ENCODE measurements around the gene NPFFR2. TPM values are rescaled to one million over a fixed set of nuclear protein-coding genes. Genes with fewer than 3 reads are reported as not detected.
"Not testable (repeated sequence)": the region's sequence is repeated elsewhere in the genome, so short reads cannot be mapped to it uniquely, and the experiment has no call there.

The NPFFR2 gene
- polyA plus RNA-seq, 2 donors: not detected

DNA sequence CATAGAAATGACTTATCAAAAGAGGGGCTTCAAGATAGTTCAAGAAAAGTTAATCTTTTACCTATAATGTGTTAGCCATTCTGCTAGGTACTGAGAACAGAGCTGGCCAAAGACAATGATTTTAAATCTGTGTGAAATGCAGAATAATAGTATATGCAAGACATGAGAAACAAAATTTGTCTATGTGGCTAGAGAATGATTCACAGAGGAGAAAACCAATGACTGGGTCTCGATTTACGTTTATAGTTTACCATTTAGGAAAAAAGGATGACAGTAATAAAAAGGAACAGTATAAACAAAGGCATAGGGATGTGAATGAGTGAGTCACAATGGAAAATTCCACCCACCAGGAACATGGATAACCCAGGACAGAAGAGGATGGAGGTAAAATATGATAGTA, 31.9 kb downstream of the NPFFR2 start:
- H3K9me3 ChIP-seq (ENCODE audit: control insufficient read depth in 2 of 2, insufficient read depth in 1 of 2, low read depth in 1 of 2, low read length in 1 of 2): peaks cover 0 to 3% of the 10 kb centered on the region in 2 donors
- H3K4me3 ChIP-seq (ENCODE audit: low read depth in 1 of 2, low read length in 2 of 2): no peak overlapping the region
- 77 to 90% methylated on average over 2 of the region's 2 CpGs for WGBS, 2 donors
- no peaks in the 10 kb centered on the region for H3K27me3 ChIP-seq (ENCODE audit: control insufficient read depth in 1 of 2, insufficient read depth in 2 of 2, low read length in 2 of 2)
- no peaks in the 10 kb centered on the region for H3K4me1 ChIP-seq (ENCODE audit: control insufficient read depth in 2 of 2, insufficient read depth in 2 of 2, low read length in 1 of 2)
- H3K36me3 ChIP-seq (ENCODE audit: control insufficient read depth in 2 of 2, insufficient read depth in 2 of 2, low read length in 1 of 2): no peaks in the 10 kb centered on the region
- H3K27ac ChIP-seq (ENCODE audit: low read depth in 2 of 2, low read length in 1 of 2): no peak overlapping the region

DNA sequence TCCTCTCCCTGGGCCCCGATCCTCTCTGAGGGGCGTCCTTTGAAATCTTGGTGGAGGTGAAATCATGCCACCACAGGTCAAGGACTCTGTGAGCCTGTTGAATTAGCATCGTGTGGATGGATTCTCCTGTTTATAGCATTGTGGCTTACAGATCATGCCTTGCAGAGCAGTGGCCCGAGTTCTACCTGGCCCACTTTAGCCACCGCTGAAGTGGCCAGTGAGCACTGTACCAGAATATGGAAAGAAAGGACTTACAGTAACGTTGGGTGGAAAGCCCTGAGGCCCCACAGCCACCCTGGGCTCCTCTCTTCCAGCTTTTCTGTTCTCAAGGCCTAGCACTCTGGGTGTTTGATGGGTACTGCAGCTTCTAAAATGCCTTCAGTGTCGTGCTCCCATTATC, 35.3 kb downstream of the NPFFR2 start:
- Histone ChIP-seq H3K9me3 (ENCODE audit: control insufficient read depth in 2 of 2, insufficient read depth in 1 of 2, low read depth in 1 of 2, low read length in 1 of 2) (peaks cover 0 to 3% of the 10 kb centered on the region in 2 donors), H3K4me1 (ENCODE audit: control insufficient read depth in 2 of 2, insufficient read depth in 2 of 2, low read length in 1 of 2) (no peaks in the 10 kb centered on the region), H3K36me3 (ENCODE audit: control insufficient read depth in 2 of 2, insufficient read depth in 2 of 2, low read length in 1 of 2) (no peaks in the 10 kb centered on the region), H3K4me3 (ENCODE audit: low read depth in 1 of 2, low read length in 2 of 2) (no peak overlapping the region), H3K27ac (ENCODE audit: low read depth in 2 of 2, low read length in 1 of 2) (no peak overlapping the region), H3K27me3 (ENCODE audit: control insufficient read depth in 1 of 2, insufficient read depth in 2 of 2, low read length in 2 of 2) (no peaks in the 10 kb centered on the region)
- WGBS, 2 donors: 67 to 70% methylated on average over 7 of the region's 7 CpGs

DNA sequence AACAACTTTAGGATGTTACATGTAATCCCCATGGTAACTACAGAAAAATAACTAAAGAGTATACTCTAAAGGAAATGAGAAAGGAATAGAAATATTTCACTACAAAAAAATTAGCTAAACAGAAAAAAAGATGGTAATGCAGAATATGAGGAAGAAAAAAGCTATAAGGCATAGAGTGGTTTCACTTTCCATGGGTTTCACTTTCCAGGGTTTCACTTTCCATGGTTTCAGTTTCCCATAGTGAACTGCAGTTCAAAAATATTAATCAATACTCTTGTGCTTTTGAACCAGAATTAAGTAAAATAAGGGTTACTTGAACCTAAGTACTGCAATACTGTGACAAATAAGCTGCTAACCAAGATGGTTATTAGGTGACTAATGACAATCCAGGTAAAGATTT, 42.0 kb downstream of the NPFFR2 start:
- Histone ChIP-seq H3K4me3 (ENCODE audit: low read depth in 1 of 2, low read length in 2 of 2) (no peak overlapping the region), H3K4me1 (ENCODE audit: control insufficient read depth in 2 of 2, insufficient read depth in 2 of 2, low read length in 1 of 2) (no peaks in the 10 kb centered on the region), H3K9me3 (ENCODE audit: control insufficient read depth in 2 of 2, insufficient read depth in 1 of 2, low read depth in 1 of 2, low read length in 1 of 2) (no peaks in the 10 kb centered on the region), H3K27ac (ENCODE audit: low read depth in 2 of 2, low read length in 1 of 2) (no peak overlapping the region), H3K27me3 (ENCODE audit: control insufficient read depth in 1 of 2, insufficient read depth in 2 of 2, low read length in 2 of 2) (no peaks in the 10 kb centered on the region), H3K36me3 (ENCODE audit: control insufficient read depth in 2 of 2, insufficient read depth in 2 of 2, low read length in 1 of 2) (no peaks in the 10 kb centered on the region)

DNA sequence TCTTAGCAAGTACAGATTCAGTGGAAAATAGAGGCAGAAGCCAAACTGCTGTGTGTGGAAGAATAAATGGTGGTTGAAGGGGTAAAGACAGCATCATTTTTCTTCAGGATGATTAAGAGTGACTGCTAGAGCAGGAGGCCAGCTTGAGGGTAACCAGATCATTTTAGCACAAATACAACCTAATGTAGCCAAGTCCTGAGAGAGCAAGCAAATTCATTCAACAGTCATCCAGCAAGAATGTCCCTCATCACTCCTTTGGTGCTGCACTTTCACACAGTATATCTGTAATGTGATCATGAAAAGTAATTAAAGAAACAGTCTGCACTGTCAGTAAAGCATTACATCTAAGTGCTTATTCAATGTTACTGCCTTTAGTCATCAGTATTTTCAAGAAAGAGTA, 44.8 kb downstream of the NPFFR2 start:
- Histone ChIP-seq H3K4me1 (ENCODE audit: control insufficient read depth in 2 of 2, insufficient read depth in 2 of 2, low read length in 1 of 2) (no peaks in the 10 kb centered on the region), H3K36me3 (ENCODE audit: control insufficient read depth in 2 of 2, insufficient read depth in 2 of 2, low read length in 1 of 2) (no peaks in the 10 kb centered on the region), H3K9me3 (ENCODE audit: control insufficient read depth in 2 of 2, insufficient read depth in 1 of 2, low read depth in 1 of 2, low read length in 1 of 2) (no peaks in the 10 kb centered on the region), H3K4me3 (ENCODE audit: low read depth in 1 of 2, low read length in 2 of 2) (no peak overlapping the region), H3K27ac (ENCODE audit: low read depth in 2 of 2, low read length in 1 of 2) (no peak overlapping the region), H3K27me3 (ENCODE audit: control insufficient read depth in 1 of 2, insufficient read depth in 2 of 2, low read length in 2 of 2) (no peaks in the 10 kb centered on the region)

DNA sequence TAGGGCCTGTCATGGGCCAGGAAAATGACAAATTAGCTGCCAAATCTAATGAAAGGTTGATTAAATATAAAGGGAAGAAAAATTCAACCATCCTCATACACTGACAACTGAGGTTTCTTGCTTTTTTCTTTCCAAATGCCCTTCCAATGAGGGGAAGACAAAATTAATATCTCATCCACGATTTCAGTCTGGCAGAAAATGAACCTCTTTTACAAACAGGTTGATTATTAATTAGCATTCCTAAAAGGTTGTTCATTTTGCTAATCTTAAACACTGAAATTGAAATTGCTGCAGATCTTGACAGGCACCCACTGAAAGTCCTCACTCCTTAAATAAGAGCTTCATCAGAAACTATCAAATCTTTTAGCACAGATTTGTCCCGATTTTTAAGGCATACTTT, 45.5 kb downstream of the NPFFR2 start:
- no peak overlapping the region for H3K4me3 ChIP-seq (ENCODE audit: low read depth in 1 of 2, low read length in 2 of 2)
- no peaks in the 10 kb centered on the region for H3K4me1 ChIP-seq (ENCODE audit: control insufficient read depth in 2 of 2, insufficient read depth in 2 of 2, low read length in 1 of 2)
- no peaks in the 10 kb centered on the region for H3K27me3 ChIP-seq (ENCODE audit: control insufficient read depth in 1 of 2, insufficient read depth in 2 of 2, low read length in 2 of 2)
- H3K27ac ChIP-seq (ENCODE audit: low read depth in 2 of 2, low read length in 1 of 2): no peak overlapping the region
- WGBS, 2 donors: 52 to 64% methylated on average over 2 of the region's 2 CpGs
- H3K9me3 ChIP-seq (ENCODE audit: control insufficient read depth in 2 of 2, insufficient read depth in 1 of 2, low read depth in 1 of 2, low read length in 1 of 2): no peaks in the 10 kb centered on the region
- H3K36me3 ChIP-seq (ENCODE audit: control insufficient read depth in 2 of 2, insufficient read depth in 2 of 2, low read length in 1 of 2): no peaks in the 10 kb centered on the region

DNA sequence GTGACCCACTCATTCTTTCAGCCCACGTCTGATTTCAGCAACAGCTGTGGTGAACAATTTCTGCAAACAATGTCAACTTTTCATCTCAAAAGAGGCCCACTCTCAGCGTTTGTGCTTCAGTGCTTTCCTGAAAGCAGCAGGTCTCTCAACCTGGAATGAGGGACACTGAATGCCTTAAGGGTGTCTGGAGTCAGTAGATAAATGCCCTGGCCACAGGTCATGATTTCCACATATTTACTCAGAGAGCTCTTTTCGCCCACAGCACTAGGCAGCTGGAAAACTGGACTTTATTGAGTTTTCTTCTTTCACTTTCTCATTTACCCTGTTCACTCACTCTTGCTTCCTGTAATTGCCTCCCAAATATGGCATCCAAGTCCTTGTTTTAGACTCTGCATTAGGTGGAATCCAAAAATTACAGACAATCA, 52.8 kb downstream of the NPFFR2 start:
- Histone ChIP-seq H3K27me3 (ENCODE audit: control insufficient read depth in 1 of 2, insufficient read depth in 2 of 2, low read length in 2 of 2) (no peaks in the 10 kb centered on the region), H3K4me3 (ENCODE audit: low read depth in 1 of 2, low read length in 2 of 2) (no peak overlapping the region)
- WGBS, 2 donors: 24 to 25% methylated on average over 3 of the region's 3 CpGs

DNA sequence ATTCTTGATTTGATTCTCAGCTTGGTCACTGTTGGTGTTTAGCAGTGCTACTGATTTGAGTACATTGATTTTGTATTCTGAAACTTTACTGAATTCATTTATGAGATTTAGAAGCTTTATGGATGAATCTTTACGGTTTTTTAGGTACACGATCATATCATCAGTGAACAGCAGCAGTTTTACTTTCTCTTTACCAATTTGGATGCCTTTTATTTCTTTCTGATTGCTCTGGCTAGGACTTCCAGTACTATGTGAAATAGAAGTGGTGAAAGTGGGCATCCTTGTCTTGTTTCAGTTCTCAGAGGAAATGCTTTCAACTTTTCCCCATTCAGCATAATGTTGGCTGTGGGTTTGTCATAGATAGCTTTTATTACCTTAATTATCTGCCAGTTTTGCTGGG, 58.8 kb downstream of the NPFFR2 start:
- not testable (repeated sequence) for H3K27ac ChIP-seq (ENCODE audit: low read depth in 2 of 2, low read length in 1 of 2); H3K36me3 ChIP-seq (ENCODE audit: control insufficient read depth in 2 of 2, insufficient read depth in 2 of 2, low read length in 1 of 2); H3K4me3 ChIP-seq (ENCODE audit: low read depth in 1 of 2, low read length in 2 of 2); H3K9me3 ChIP-seq (ENCODE audit: control insufficient read depth in 2 of 2, insufficient read depth in 1 of 2, low read depth in 1 of 2, low read length in 1 of 2); H3K4me1 ChIP-seq (ENCODE audit: control insufficient read depth in 2 of 2, insufficient read depth in 2 of 2, low read length in 1 of 2); H3K27me3 ChIP-seq (ENCODE audit: control insufficient read depth in 1 of 2, insufficient read depth in 2 of 2, low read length in 2 of 2)
- WGBS, 2 donors: 85 to 88% methylated on average over 2 of the region's 2 CpGs

More for the DNA sequence above, 52.8 kb downstream of the NPFFR2 start:
- Histone ChIP-seq H3K36me3 (ENCODE audit: control insufficient read depth in 2 of 2, insufficient read depth in 2 of 2, low read length in 1 of 2) (no peaks in the 10 kb centered on the region), H3K9me3 (ENCODE audit: control insufficient read depth in 2 of 2, insufficient read depth in 1 of 2, low read depth in 1 of 2, low read length in 1 of 2) (no peaks in the 10 kb centered on the region), H3K27ac (ENCODE audit: low read depth in 2 of 2, low read length in 1 of 2) (no peak overlapping the region), H3K4me1 (ENCODE audit: control insufficient read depth in 2 of 2, insufficient read depth in 2 of 2, low read length in 1 of 2) (no peaks in the 10 kb centered on the region)

DNA sequence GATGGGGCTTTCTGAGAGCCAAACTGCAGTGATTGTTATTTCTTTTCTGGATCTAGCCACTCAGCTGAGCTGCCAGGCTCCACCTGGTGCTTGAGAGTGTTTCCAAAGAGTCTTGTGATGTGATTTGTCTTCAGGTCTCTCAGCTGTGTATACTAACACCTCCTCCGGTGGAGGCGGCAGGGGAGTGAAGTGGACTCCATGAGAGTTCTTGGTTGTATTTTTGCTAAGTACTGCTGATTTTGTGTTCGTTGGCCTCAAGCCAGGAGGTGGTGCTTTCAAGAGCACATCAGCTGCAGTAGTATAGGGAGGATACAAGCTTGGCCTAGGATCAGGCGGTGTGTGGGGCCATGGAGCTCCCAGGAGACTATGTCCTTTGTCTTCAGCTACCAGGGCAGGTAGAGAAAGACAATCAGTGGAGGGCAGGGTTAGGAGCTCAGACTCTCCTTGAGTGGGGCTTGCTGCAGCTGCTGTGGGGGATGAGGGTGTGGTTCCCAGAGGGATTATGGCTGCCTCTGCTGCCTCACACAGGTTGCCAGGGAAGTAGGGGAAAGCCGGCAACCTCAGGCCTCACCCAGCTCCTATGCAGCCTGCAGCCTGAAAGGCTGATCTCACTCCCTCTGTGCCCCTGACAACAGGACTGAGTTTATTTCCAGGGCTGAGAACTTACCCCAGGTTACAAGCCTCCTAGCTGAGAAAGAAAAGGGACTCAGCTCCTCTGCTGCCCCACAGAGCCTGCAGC, 62.4 kb downstream of the NPFFR2 start:
- Histone ChIP-seq H3K4me1 (ENCODE audit: control insufficient read depth in 2 of 2, insufficient read depth in 2 of 2, low read length in 1 of 2) (no peaks in the 10 kb centered on the region), H3K9me3 (ENCODE audit: control insufficient read depth in 2 of 2, insufficient read depth in 1 of 2, low read depth in 1 of 2, low read length in 1 of 2) (peaks cover 0 to 2% of the 10 kb centered on the region in 2 donors), H3K36me3 (ENCODE audit: control insufficient read depth in 2 of 2, insufficient read depth in 2 of 2, low read length in 1 of 2) (no peaks in the 10 kb centered on the region), H3K27ac (ENCODE audit: low read depth in 2 of 2, low read length in 1 of 2) (no peak overlapping the region), H3K27me3 (ENCODE audit: control insufficient read depth in 1 of 2, insufficient read depth in 2 of 2, low read length in 2 of 2) (no peaks in the 10 kb centered on the region), H3K4me3 (ENCODE audit: low read depth in 1 of 2, low read length in 2 of 2) (no peak overlapping the region)
- WGBS, 2 donors: 76% methylated on average over 5 of the region's 5 CpGs

DNA sequence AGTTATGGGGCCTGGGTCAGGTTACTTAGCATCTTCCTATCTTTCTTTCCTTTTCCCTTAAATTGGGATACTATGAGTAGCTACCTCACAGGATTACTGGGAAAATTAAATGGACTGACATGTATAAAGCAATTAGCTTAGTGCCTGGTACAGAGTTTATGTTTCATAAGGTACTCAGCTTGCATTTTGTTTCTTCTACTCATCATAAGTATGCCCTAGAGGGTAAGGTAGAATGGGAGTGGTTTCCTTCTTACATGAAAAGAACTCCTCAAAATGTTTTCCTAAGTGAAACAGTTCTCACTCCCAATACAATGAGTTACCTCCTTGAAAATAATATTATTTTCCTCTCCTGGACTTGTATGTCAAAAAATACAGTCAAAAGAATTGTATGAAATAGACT, 75.7 kb downstream of the NPFFR2 start:
- no peaks in the 10 kb centered on the region for H3K27me3 ChIP-seq (ENCODE audit: control insufficient read depth in 1 of 2, insufficient read depth in 2 of 2, low read length in 2 of 2)
- no peak overlapping the region for H3K4me3 ChIP-seq (ENCODE audit: low read depth in 1 of 2, low read length in 2 of 2)
- H3K4me1 ChIP-seq (ENCODE audit: control insufficient read depth in 2 of 2, insufficient read depth in 2 of 2, low read length in 1 of 2): no peaks in the 10 kb centered on the region
- no peaks in the 10 kb centered on the region for H3K9me3 ChIP-seq (ENCODE audit: control insufficient read depth in 2 of 2, insufficient read depth in 1 of 2, low read depth in 1 of 2, low read length in 1 of 2)
- no peak overlapping the region for H3K27ac ChIP-seq (ENCODE audit: low read depth in 2 of 2, low read length in 1 of 2)
- no peaks in the 10 kb centered on the region for H3K36me3 ChIP-seq (ENCODE audit: control insufficient read depth in 2 of 2, insufficient read depth in 2 of 2, low read length in 1 of 2)

DNA sequence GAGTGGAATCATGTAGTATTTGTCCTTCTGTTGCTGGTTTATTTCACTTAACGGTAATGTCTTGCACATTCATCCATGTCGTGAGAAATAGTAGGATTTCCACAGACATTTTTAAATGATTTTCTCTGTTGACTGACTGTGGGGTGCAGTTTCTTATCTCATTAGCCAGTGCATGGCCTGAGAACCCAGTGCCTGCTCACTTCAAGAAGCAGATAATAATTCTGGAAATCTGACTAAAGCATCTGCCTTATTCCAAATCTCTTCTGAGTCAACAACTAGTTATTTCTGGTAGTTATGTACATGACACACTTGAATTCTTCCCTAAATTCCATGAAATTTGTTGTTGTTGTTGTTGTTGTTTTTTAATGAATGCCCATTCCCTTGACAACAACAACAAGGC, 77.6 kb downstream of the NPFFR2 start:
- no peaks in the 10 kb centered on the region for H3K27me3 ChIP-seq (ENCODE audit: control insufficient read depth in 1 of 2, insufficient read depth in 2 of 2, low read length in 2 of 2)
- no peaks in the 10 kb centered on the region for H3K36me3 ChIP-seq (ENCODE audit: control insufficient read depth in 2 of 2, insufficient read depth in 2 of 2, low read length in 1 of 2)
- no peaks in the 10 kb centered on the region for H3K9me3 ChIP-seq (ENCODE audit: control insufficient read depth in 2 of 2, insufficient read depth in 1 of 2, low read depth in 1 of 2, low read length in 1 of 2)
- WGBS, 2 donors: 87 to 94% methylated on average over 2 of the region's 2 CpGs
- H3K27ac ChIP-seq (ENCODE audit: low read depth in 2 of 2, low read length in 1 of 2): no peak overlapping the region
- H3K4me3 ChIP-seq (ENCODE audit: low read depth in 1 of 2, low read length in 2 of 2): no peak overlapping the region
- no peaks in the 10 kb centered on the region for H3K4me1 ChIP-seq (ENCODE audit: control insufficient read depth in 2 of 2, insufficient read depth in 2 of 2, low read length in 1 of 2)

Measured in esophagus (tissue), 2 donors.